Measurements from ENCODE around the gene TMBIM4. TPM values are rescaled to one million over a fixed set of nuclear protein-coding genes. Genes with fewer than 3 reads are reported as not detected.

TMBIM4 gene
- total and polyA plus RNA-seq, 10 of the 15 experiments (the other 5 are each of a cell fraction or from before 2014, with no cell fraction given) = 38.8 to 341 (median 82.8) TPM

DNA sequence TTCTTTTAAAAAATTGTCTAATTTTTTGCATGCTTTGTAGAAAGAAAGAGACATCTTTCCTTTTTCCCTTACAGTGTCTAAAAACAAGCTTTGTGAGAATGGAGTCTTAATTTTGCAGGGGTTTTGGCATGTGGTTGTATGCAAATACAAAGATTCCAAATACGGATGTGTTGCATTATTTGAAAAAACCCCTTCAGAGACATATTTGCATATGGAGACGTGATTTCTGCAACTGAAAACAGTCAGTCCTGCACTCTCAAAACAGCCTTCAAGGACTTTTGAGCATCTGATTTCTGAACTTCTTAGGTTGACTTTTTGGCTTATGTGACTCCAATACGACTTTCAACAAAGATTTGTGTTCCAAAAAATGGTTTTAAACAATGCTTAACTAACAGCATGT lies 27.0 kb upstream of the TMBIM4 start (continued):
- no peak for TF ChIP-seq RBBP5 (conservative IDR thresholded peaks at IDR 0.05)
- peak; percentile 54; the same call in 1 of the 2 replicates for TF ChIP-seq TBL1XR1 (IDR thresholded peaks at IDR 0.05; ENCODE audit: low read depth, low read length)
- TF ChIP-seq CBFB (IDR thresholded peaks at IDR 0.05; ENCODE audit: low read depth) = peak; percentile 35; the same call in 1 of the 2 replicates
- TF ChIP-seq RAD51 (IDR thresholded peaks at IDR 0.05) = 0 out of 2 replicates have a peak, but pooled peaks have one; percentile 25
- TF ChIP-seq ATF7 (IDR thresholded peaks at IDR 0.05; ENCODE audit: low read depth) = 0 out of 2 replicates have a peak, but pooled peaks have one; percentile 16
- peak; percentile 78; the same call in 1 of the 2 replicates for TF ChIP-seq CBX5 (IDR thresholded peaks at IDR 0.05; ENCODE audit: low read depth)
- no peak for TF ChIP-seq POLR2AphosphoS2 (IDR thresholded peaks at IDR 0.05; ENCODE audit: low read depth, low read length)
- TF ChIP-seq JUNB (IDR thresholded peaks at IDR 0.05) = peak; percentile 24; the same call in 1 of the 2 replicates
- TF ChIP-seq RUNX3 (IDR thresholded peaks at IDR 0.05; ENCODE audit: low read length) = peak; percentile 81
- no peak for TF ChIP-seq ZNF384 (IDR thresholded peaks at IDR 0.05; ENCODE audit: borderline replicate concordance, low read depth, low read length)
- TF ChIP-seq, protein P1, sequence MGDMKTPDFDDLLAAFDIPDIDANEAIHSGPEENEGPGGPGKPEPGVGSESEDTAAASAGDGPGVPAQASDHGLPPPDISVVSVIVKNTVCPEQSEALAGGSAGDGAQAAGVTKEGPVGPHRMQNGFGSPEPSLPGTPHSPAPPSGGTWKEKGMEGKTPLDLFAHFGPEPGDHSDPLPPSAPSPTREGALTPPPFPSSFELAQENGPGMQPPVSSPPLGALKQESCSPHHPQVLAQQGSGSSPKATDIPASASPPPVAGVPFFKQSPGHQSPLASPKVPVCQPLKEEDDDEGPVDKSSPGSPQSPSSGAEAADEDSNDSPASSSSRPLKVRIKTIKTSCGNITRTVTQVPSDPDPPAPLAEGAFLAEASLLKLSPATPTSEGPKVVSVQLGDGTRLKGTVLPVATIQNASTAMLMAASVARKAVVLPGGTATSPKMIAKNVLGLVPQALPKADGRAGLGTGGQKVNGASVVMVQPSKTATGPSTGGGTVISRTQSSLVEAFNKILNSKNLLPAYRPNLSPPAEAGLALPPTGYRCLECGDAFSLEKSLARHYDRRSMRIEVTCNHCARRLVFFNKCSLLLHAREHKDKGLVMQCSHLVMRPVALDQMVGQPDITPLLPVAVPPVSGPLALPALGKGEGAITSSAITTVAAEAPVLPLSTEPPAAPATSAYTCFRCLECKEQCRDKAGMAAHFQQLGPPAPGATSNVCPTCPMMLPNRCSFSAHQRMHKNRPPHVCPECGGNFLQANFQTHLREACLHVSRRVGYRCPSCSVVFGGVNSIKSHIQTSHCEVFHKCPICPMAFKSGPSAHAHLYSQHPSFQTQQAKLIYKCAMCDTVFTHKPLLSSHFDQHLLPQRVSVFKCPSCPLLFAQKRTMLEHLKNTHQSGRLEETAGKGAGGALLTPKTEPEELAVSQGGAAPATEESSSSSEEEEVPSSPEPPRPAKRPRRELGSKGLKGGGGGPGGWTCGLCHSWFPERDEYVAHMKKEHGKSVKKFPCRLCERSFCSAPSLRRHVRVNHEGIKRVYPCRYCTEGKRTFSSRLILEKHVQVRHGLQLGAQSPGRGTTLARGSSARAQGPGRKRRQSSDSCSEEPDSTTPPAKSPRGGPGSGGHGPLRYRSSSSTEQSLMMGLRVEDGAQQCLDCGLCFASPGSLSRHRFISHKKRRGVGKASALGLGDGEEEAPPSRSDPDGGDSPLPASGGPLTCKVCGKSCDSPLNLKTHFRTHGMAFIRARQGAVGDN (IDR thresholded peaks at IDR 0.05) = 0 out of 2 replicates have a peak, but pooled peaks have one; percentile 7
- no peak for TF ChIP-seq ASH2L (IDR thresholded peaks at IDR 0.05; ENCODE audit: borderline replicate concordance, low read depth)
- TF ChIP-seq GATAD2B (conservative IDR thresholded peaks at IDR 0.05; ENCODE audit: low read depth) = no peak
- TF ChIP-seq CHD2 (IDR thresholded peaks at IDR 0.05; ENCODE audit: borderline replicate concordance, low read depth, low read length) = no peak
- peak; percentile 62; the same call in 1 of the 2 replicates for TF ChIP-seq MEF2A (IDR thresholded peaks at IDR 0.05; ENCODE audit: insufficient read depth, low read depth, low read length)
- TF ChIP-seq BHLHE40 (IDR thresholded peaks at IDR 0.05; ENCODE audit: borderline replicate concordance in 1 of 2, low read depth in 2 of 2, low read length in 1 of 2) = peak in 1 of 2 experiments; percentile 51
- peak; percentile 58 for TF ChIP-seq MEF2B (IDR thresholded peaks at IDR 0.05; ENCODE audit: partially characterized antibody, poor library complexity, severe bottlenecking)
- TF ChIP-seq EED (IDR thresholded peaks at IDR 0.05; ENCODE audit: low read depth) = no peak
- peak; percentile 39 to 79; a peak in 3 of 4 replicates for TF ChIP-seq EP300 (IDR thresholded peaks at IDR 0.05; ENCODE audit: borderline replicate concordance in 1 of 2, control insufficient read depth in 1 of 2, low read depth in 2 of 2, low read length in 2 of 2)
- no peak for TF ChIP-seq SIN3A (IDR thresholded peaks at IDR 0.05; ENCODE audit: low read depth, low read length)
- TF ChIP-seq ZBED1 (IDR thresholded peaks at IDR 0.05; ENCODE audit: borderline replicate concordance) = no peak
- no peak for TF ChIP-seq ZNF592 (IDR thresholded peaks at IDR 0.05)
- 0 out of 2 replicates have a peak, but pooled peaks have one; percentile 14 for TF ChIP-seq BCL11A (IDR thresholded peaks at IDR 0.05; ENCODE audit: low read depth, low read length)

Data from GM12878 (cell line).